HG02642 (cell line): ENCODE data around the gene SHC2.
"Not testable (repeated sequence)": the region's sequence is repeated elsewhere in the genome, so short reads cannot be mapped to it uniquely, and the experiment has no call there.

ENCODE experiments used
- ATAC-seq: cut with Tn5 transposase; IDR thresholded peaks from one replicate; pipeline ENCODE4 v1.9.1; 2021; ENCODE audit warnings: mild to moderate bottlenecking; ENCODE audit not compliant: unreplicated experiment, poor library complexity

Gene SHC2

DNA sequence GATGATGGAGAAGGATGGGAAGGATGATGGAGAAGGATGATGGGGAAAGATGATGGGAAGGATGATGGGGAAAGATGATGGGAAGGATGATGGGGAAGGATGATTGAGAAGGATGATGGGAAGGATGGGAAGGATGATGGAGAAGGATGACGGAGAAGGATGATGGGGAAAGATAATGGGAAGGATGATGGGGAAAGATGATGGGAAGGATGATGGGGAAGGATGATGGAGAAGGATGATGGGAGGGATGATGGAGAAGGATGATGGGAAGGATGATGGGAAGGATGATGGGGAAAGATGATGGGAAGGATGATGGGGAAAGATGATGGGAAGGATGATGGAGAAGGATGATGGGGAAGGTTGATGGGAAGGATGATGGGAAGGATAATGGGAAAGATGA lies 66.0 kb downstream of the SHC2 start:
- ATAC-seq: not testable (repeated sequence)

DNA sequence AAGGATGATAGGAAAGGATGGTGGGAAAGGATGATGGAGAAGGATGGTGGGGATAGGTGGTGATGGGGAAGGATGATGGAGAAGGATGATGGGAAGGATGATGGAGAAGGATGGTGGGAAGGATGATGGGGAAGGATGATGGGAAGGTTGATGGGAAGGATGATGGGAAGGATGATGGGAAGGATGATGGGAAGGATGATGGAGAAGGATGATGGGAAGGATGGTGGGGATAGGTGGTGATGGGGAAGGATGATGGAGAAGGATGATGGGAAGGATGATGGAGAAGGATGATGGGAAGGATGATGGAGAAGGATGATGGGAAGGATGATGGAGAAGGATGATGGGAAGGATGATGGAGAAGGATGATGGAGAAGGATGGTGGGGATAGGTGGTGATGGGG lies 67.3 kb downstream of the SHC2 start:
- ATAC-seq: not testable (repeated sequence)

DNA sequence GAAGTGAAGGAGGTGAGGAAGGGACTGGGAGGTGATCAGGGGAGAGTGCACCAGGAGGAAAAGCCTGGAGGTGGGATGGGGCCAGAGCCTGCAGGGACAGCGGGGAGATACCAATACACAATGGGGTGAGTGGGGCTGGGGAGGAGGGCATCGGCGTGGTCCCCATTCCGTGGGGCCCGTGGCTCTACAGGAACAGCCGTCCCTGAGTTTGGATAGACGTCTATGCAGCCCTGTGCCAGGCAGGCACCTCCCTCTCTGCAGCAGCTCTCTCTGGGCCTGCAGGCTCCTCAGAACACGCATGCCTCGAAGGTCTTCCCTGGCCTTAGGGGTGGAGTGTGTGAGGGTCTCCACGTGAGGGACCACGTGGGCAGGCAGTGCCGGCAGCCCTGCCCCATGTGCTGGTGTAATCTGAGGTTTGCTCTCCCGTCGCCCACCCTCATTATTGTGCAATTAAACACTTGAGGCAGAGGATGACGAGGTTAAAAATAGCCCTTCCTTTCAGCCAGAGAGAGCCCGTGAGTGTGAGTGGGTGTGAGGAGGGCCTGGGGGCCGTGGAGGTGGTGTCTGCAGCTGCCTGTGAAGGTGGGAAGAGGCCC lies 68.4 kb downstream of the SHC2 start:
- no peak for ATAC-seq

DNA sequence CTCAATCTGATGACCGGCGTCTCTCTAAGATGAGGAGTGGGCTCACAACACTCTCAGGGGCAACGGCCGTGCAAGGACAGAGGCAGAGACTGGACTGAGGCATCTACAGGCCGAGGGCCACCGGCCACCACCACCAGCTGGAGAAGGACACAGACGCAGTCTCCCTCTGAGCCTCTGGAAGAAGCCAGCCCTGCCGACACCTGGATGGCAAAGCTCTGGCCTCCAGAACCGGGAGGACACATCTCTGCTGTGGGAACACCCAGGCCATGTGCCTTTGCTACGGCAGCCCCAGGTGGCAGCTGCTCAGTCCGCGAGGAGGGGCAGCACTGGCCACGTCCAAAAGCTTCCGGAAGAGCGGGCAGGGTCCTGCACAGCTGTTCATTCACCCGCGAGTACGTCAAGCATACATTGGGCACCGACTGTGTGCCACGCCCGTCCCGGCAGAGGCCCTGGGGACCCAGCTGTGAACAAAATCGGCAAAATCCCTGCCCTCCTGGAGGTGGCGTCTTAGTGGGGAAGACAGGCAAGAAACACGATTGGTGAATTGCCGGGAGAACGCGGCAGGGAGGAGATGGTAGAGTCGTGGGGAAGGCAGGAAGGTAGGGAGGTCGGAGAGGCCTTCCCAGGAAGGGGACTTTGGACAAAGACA lies 69.0 kb downstream of the SHC2 start:
- ATAC-seq: no peak

DNA sequence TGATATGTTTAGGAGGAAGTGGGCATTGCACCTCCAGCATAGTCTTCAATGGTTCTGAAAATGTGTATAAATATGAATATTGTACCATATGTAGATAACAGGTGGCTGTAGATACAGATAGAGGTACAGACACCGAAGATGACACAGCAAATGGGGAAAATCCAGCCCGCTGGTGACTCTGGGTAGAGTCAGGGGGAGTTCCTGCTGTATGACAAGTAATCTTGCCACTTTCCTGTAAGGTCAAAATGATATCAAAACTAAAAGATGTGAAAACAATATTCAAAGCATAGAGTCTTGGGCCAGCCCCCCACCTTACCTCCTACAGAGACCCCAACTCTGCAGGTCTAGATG lies 69.7 kb downstream of the SHC2 start:
- no peak for ATAC-seq

DNA sequence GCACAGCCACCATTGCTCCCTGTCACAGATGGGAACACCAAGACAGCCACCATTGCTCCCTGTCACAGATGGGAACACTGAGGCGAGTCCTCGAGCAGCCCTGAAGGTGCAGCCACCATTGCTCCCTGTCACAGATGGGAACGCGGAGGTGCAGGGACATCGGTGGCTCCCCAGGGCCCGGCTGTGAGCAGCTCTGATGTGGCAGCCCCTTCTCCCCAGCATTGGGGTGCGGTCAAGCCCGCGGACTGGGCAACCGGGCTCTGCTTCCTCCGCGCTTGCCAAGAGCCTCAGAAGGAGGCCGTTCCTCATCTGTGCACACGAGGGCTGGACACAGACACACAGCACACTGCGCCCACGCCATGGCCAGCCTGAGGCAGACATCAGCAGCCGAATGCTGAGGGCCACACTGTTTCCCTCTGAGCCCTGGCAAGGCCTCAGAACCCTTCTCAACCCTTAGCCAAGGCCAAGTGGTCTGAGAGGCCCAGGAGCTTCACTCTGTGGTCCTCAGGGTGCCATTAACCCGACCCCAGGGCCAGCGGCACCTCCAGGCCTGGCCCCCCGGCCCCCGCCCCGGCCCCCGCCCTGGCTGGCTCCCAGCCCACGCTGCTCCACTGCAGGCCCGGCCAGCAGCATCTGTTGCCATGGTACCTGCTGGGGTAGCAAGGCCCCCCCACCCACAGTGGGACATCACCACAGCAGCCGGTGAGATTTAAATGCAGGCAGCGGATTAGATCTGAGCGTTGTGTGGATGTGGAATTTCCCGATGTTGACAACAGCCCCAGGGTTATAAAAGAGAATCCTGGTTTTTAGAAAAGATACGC lies 70.2 kb downstream of the SHC2 start:
- ATAC-seq: no peak

DNA sequence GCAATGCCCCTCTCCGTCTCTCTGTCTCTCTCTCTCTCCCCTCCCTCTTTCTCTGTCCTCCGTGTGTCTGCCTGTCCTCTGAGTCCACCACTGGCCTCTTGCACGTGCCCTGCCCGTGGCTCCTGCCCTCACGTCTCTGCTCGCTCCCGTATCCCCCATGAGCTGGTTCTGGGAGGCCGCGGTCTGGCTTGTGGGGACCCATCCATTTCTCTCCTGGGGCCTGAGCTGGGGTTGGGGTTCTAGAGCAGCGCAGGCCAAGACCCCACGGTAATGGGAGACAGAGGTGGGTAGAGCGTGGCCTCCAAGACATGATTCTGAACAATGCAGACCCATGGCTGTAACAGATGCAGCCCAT lies 70.9 kb downstream of the SHC2 start:
- no peak for ATAC-seq

DNA sequence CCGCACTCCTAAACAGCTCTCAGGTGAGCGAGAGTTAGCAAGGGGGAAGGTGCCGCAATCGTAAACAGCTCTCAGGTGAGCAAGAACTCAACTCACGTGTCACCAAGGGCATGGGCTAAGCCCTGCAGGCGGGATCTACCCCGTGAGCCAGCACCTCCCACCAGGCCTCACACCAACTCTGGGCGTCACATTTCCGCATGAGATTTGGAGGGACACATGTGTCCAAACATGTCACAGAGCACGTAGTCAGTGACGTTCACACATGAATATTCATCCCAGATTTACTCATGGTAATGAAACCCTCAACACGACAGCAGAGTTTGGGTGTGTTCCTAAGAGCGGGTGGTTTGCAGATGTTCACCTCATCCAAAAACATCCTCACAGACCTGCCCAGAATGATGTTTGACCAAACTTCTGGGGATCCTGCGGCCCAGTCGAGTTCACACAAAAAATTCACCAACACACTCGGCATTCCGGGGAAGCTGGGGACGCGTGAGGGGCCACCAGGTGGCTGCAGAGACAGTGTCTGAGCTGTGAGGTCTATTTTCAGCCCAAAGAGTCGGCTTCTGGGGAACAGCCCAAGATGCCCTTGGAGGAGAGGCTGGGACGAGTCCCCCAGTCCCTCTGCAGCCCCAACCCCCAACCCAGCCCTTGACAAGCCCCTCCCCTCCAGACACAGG lies 71.4 kb downstream of the SHC2 start:
- ATAC-seq: no peak

DNA sequence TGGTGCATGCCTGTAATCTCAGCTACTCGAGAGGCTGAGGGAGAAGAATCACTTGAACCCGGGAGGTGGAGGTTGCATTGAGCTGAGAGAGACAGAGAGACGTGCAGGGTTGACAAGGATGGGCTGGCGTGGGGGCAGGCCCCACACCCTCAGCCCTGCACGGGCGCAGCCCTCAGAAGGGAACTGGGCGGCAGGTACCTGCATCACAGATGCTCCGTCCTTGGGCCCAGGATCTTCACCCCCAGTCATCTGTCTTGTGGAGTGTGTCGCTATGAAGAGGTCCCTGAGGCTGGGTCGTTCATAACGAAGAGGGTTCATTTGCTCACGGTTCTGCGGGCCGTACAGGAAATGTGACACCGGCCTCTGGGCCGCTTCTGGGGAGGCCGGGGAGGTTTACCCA lies 72.1 kb downstream of the SHC2 start:
- ATAC-seq: no peak

DNA sequence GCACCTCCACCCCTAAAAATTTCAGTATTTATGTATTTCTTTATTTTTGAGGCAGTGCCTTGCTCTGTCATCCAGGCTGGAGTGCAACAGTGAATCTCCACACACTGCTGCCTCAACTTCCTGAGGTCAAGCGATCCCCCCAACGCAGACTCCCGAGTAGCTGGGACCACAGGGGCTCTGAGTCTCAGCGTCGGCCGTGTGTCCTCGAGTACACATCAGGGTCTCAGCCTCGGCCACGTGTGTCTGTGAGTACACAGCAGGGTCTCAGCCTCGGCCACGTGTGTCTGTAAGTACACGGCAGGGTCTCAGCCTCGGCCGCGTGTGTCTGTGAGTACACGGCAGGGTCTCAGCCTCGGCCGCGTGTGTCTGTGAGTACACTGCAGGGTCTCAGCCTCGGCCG lies 73.1 kb downstream of the SHC2 start:
- ATAC-seq: no peak

DNA sequence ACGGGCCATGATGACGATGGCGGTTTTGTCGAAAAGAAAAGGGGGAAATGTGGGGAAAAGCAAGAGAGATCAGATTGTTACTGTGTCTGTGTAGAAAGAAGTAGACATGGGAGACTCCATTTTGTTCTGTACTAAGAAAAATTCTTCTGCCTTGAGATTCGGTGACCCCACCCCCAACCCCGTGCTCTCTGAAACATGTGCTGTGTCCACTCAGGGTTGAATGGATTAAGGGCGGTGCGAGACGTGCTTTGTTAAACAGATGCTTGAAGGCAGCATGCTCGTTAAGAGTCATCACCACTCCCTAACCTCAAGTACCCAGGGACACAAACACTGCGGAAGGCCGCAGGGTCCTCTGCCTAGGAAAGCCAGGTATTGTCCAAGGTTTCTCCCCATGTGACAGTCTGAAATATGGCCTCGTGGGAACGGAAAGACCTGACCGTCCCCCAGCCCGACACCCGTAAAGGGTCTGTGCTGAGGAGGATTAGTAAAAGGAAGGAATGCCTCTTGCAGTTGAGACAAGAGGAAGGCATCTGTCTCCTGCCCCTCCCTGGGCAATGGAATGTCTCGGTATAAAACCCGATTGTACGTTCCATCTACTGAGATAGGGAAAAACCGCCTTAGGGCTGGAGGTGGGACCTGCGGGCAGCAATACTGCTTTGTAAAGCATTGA lies 74.1 kb downstream of the SHC2 start:
- not testable (repeated sequence) for ATAC-seq

DNA sequence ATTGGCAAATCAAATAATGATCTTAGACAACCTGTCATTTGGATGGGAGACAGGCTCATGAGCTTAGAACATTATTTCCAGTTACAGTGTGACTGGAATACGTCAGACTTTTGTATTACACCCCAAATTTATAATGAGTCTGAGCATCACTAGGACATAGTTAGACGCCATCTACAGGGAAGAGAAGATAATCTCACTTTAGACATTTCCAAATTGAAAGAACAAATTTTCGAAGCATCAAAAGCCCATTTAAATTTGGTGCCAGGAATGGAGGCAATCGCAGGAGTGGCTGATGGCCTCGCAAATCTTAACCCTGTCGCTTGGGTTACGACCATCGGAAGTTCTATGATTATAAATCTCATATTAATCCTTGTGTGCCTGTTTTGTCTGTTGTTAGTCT lies 74.6 kb downstream of the SHC2 start:
- ATAC-seq: not testable (repeated sequence)

DNA sequence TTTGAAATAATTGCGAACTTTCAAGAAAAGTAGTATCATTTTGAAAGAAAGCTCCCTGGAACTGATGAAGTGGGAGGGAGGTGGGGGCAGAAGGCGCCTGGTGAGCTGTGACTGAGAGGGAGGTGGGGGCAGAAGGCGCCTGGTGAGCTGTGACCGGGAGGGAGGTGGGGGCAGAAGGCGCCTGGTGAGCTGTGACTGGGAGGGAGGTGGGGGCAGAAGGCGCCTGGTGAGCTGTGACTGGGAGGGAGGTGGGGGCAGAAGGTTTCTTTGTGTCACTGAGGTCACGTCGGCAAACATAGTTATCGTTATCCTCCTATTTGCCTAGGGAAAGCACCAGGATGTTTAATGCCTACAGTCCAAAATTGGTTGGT lies 76.0 kb downstream of the SHC2 start:
- ATAC-seq: no peak

DNA sequence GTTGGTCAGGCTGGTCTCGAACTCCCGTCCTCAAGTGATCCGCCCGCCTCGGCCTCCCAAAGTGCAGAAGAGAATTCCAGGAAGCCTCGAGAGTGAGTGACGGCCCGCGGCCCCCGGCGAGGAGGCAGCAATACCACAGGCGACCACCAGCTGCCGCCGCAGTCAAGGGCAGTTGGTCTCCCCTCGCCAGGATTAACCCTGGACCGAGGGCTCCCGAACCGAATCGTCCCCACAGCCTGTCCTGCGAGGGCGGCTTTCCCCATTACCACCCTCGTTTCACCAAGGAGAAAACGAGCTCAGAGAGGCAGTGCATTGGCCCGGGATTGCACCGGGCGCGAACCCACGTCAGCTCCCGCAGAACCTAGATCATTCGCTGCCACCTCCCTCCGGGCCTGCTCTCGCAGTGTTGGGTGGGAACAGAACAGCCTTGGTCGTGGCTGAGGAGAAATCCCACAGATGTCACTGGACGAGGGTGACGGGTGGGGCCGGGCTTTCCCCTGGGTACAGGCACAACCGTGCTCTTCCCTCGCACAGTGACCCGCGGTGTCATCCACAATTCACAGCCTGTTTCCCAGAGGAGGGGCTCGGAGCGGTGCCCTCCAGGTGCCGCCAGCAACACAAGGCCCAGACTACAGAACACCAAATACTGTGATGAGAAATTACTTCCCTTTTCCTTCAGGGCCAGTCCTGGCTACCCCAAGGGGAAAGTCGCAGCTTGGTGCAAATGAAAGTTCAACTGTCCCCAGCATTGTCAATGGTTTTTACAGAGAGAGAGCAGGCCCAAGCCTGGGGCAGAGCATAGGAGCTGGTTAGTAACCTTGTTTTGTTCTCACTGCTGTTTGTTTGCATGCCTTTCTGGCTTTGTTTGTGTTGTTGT lies 76.7 kb downstream of the SHC2 start:
- no peak for ATAC-seq

DNA sequence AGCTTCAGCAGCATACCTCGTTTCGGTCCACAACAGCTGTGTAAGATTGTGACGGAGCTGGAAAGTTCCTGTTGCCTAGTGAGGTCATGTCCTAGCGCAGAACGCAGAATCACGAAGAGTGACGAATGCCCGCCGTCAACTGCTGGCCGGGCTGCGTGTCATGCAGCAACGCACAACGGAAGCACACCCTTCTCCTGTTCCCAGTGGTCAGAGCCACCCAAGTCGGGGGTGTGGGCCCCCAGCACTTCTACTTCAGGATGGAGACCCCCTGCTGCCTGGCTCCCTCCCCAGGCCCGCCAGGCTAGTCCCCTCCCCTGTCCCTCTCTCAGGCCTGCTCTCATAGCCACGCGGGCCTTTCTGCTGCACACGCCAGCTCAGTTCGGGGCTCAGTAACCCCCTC lies 77.8 kb downstream of the SHC2 start:
- ATAC-seq: no peak

DNA sequence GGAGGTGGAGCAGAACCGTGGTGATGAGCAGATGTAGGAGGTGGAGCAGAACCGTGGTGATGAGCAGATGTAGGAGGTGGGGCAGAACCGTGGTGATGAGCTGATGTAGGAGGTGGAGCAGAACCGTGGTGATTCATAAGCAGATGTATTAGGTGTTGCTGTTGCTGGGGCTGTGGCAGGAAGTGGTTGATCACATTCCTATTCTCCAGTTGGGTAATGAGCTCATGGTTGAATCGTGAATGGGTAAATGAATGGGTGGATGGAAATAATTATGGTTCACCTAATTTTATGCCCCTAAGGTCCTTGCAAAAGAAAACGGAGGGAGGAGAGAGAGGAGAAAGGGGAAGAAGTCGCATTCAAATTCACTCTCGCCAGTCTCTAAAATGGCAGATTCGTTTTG lies 78.3 kb downstream of the SHC2 start:
- ATAC-seq: not testable (repeated sequence)

DNA sequence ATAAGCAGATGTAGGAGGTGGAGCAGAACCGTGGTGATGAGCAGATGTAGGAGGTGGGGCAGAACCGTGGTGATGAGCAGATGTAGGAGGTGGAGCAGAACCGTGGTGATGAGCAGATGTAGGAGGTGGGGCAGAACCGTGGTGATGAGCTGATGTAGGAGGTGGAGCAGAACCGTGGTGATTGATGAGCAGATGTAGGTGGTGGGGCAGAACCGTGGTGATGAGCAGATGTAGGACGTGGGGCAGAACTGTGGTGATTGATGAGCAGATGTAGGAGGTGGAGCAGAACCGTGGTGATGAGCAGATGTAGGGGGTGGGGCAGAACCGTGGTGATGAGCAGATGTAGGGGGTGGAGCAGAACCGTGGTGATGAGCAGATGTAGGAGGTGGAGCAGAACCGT lies 78.9 kb downstream of the SHC2 start:
- not testable (repeated sequence) for ATAC-seq

DNA sequence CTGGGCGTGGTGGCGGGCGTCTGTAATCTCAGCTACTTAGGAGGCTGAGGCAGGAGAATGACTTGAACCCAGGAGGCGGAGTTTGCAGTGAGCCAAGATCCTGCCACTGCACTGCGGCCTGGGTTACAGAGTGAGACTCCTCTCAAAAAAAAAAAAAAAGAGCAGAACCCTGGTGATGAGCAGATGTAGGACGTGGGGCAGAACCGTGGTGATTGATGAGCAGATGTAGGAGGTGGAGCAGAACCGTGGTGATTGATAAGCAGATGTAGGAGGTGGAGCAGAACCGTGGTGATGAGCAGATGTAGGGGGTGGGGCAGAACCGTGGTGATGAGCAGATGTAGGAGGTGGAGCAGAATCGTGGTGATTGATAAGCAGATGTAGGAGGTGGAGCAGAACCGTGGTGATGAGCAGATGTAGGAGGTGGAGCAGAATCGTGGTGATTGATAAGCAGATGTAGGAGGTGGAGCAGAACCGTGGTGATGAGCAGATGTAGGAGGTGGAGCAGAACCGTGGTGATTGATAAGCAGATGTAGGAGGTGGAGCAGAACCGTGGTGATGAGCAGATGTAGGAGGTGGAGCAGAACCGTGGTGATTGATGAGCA lies 80.1 kb downstream of the SHC2 start:
- ATAC-seq: not testable (repeated sequence)

DNA sequence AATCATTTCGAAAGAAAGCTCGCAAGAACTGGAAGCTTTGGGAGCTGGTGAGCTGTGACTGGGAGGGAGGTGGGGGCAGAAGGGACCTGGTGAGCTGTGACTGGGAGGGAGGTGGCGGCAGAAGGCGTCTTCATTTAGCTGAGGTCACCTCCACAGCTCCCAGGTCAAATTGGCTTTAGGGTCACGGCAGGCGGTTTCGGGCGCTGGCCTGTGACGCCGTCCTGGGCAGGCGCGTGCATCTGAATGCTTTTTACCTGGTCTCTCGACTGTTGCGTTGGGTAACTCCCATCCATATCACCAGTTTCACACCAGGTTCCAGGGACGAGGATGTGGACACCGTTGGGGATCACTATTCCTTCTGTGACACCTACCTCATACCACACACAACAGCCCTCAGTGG lies 81.0 kb downstream of the SHC2 start:
- no peak for ATAC-seq
